ENCODE measurements around the gene MATCAP1.
A peak's percentile ranks its signal among the peaks of the same experiment; 100 is the strongest.

MATCAP1 gene

DNA sequence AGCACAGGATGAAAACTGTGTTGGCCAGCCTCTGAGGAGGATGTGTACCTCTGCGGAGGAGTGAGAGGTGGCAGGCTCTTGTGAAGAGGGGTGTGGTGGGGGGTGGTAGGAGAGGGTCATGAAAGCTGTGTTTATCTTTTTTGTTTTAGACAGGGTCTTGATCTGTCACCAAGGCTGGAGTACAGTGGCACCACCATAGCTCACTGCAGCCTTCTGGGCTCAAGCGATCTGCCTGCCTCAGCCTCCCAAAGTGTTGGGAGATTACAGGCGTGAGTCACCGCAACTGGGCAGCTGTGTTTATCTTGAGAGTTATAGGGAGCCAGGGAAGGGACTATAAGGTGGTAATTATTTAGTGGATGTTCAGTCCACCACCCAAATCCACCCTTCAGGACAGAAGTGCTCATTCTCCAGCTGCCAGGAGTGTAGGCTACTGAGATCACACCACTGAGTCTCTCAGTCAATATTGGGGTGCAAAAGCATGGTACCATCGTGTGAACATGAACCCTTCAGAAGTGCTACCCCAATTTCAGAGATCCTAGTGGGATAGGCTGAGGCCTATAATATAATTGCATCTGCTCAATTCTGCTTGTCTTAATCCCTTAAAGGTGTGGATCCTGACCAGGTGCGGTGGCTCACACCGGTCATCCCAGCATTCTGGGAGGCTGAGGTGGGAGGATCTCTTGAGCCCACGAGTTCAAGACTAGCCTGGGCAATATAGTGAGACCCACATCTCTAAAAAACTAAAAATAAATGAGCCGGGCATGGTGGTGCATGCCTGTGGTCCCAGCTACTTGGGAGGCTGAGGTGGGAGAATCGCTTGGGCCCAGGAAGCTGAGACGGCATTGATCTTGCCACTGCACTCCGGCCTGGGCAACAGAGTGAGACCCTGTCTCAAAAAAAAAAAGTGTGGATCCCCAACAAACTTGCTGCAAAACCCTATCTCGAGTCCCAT is 7.0 kb upstream of the MATCAP1 start:
- no peak for DNase-seq

- no peak for DNase-seq
These were observed 6.3 kb upstream of the MATCAP1 start, which contains the start of gene EXOC3L1 for GRCh38 chr16:67190041-67190440. Gene EXOC3L1 (minus strand): TSS chr16:67190136. CDS start chr16:67189676, 460 bp downstream.

- no peak for DNase-seq
These were observed 5.0 kb upstream of the MATCAP1 start for GRCh38 chr16:67188798-67189197.

DNA sequence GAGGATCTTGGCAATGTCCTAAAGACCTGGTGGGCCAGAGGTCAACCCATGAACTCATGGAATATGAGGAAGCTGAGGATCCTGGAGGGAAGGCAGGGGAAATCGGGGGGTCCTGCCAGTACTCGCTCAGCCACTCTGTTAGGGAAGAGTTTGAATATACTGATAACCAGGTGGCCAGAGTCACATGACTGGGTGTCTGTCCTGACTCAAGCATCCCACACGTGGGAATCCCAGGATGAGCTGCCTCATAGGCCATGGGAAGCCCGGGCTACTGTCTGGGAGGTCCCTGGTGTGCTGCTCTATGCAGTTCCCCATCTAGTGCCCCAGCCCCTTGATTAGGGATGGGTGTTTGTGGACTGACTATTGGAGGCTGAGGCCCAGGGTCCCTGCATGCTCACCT is 4.6 kb upstream of the MATCAP1 start:
- DNase-seq, result no peak

- DNase-seq, result no peak
These were observed 3.6 kb upstream of the MATCAP1 start for GRCh38 chr16:67187175-67187890.

- DNase-seq, result no peak
These were observed 2.8 kb upstream of the MATCAP1 start for GRCh38 chr16:67186550-67186950.

GRCh38 chr16:67185651-67186134 is 1.9 kb upstream of the MATCAP1 start:
- DNase-seq, result no peak

GRCh38 chr16:67184995-67185650 is 1.4 kb upstream of the MATCAP1 start:
- peak; percentile 80 for DNase-seq

- no peak for DNase-seq
These were observed 761 bp upstream of the MATCAP1 start for GRCh38 chr16:67184453-67184994.

GRCh38 chr16:67183284-67183626 is 508 bp downstream of the MATCAP1 start:
- DNase-seq, result no peak

GRCh38 chr16:67182288-67182687 is 1.5 kb downstream of the MATCAP1 start:
- no peak for DNase-seq

GRCh38 chr16:67181346-67181745 is 2.4 kb downstream of the MATCAP1 start:
- DNase-seq, result no peak

DNA sequence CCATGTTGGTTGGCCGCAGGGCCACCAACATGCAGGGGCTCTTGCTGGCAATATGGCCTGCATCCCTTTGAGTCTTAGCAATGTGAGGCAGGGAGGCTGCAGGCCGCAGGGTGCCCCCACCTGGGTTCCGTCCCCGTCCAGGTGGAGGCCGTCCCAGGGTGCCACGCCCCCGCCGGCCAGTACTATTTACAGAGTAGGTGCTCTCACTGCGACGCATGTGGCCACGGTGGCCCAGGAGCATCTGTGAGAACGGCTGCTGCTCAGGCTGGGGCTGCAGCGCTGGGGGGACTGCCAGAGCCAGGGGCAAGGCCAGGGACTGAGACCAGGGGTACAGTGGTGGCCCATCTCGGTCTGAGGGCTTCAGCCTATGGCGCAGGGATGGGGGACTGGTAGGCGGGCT is 3.6 kb downstream of the MATCAP1 start:
- no peak for DNase-seq

DNA sequence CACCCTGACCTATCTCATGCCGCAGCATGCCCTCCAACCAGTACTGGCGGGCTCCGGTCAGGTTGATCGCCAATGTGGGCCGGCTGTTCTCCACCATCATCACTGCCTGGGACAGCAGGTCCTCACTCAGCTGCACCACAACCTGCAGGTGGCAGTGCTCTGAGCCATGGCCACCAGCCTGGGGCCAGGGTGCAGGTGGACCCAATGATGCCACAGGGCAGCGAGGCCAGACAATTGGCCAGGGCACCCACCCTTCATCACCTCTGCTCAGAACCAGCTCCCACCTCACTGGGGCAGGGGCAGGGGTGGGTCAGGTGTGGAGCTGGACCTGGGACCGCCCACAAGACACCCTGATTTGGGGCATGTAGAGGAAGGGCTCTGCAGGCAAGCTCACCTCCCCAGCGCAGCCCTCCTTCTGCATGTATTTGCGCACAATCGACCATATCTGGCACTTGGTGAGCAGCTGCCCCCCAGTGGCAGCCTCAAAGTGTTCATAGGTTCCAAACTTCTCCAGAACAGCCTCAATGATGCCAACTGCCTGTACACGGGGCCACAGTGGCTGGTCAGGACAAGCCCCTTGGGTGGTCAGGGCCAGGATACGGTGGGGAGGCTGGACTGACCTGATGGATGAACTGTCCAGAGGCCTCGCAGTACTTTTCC is 4.2 kb downstream of the MATCAP1 start:
- no peak for DNase-seq

DNA sequence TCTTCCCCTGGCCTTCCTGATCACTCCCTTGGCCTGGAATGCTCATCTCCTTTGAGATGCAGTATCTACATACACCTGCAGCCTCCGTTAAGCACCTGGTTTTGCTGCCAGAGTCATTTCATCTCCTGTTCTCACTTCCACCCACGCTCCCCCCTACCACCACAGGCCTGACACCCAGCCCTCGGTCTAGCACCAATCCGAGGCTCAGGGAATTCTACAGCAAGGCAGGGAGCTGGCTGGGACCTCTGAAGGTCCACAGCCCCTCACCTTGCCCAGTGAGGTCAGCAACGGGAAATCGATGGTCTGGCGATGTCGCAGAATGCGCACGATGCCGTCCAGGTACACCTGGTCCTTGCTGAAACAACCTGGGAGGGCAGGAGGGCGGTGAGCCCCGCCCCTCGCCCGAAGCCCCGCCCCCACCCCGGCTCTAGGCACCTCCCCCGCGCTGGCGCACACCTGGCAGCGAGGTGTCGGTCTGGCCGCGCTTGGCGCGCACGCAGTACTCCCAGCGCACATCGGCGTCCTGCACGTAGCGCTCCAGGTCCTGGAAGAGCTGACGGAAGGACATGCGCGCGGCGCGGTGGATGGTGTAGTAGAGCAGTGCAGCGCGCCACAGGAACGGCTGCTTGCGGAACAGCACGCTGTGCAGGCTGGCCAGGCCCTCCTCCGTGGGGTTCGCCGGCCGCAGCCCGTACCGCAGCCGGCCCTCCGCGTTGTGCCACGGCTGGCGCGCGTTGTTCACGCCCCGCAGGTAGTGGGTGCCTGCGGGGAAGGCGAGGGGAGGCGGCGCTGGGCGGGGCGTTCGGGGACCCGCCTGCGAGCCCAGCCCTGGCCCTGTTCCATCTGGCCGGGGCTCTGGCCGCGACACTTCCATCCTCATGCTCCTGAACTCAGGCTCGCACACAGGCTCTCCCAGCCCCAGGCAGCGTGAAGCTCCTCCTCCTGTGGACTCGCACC is 5.7 kb downstream of the MATCAP1 start:
- DNase-seq, result peak; percentile 18

- DNase-seq, result no peak
These were observed 7.1 kb downstream of the MATCAP1 start for GRCh38 chr16:67176662-67177061.

- DNase-seq, result no peak
These were observed 9.0 kb downstream of the MATCAP1 start for GRCh38 chr16:67174706-67175231.

DNA sequence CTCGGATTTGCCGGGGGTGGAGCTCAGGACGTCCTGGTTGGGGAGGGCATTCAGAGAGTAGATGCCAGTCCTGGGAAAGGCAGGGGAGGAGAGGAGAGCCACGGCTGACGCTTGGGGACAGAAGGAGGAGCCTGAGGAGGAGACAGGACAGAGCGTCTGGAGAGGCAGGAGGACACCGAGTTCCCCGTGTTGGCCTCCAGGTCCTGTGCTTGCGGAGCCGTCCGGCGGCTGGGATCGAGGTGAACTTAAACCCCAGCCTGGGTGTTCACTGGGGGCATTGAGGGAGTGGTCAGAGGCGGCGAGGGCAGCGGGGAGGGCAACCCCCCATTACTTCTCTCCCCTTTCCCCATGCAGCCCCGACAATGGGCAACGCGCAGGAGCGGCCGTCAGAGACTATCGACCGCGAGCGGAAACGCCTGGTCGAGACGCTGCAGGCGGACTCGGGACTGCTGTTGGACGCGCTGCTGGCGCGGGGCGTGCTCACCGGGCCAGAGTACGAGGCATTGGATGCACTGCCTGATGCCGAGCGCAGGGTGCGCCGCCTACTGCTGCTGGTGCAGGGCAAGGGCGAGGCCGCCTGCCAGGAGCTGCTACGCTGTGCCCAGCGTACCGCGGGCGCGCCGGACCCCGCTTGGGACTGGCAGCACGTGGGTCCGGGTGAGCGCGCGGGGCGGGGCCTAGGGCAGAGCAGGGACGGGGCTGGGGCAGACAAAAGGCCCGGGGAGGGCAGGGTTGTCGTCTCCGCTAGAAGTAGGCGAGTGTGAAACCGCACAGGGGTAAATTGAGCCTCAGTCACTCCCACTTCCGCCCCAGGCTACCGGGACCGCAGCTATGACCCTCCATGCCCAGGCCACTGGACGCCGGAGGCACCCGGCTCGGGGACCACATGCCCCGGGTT is 9.7 kb downstream of the MATCAP1 start:
- DNase-seq, result peak; percentile 30

- DNase-seq, result no peak
These were observed 10.4 kb downstream of the MATCAP1 start for GRCh38 chr16:67173323-67173722.
